Heart right ventricle (tissue), 16 donors: ENCODE data around the gene IL36A. TPM values are rescaled to one million over a fixed set of nuclear protein-coding genes. Genes with fewer than 3 reads are reported as not detected.

Experiments used
- ATAC-seq, 8 donors: fragments of 200-7000 bp; cut with Tn5 transposase; one replicate each; pipeline ENCODE4 v1.9.1; 2020; ENCODE audit warnings: mild to moderate bottlenecking in 8 of 8, moderate library complexity in 8 of 8, moderate number of reproducible peaks in 1 of 8
- DNase-seq, 2 donors: peaks; one replicate each; pipeline ENCODE4 v3.0.0-alpha.2; 2020
- H3K27ac ChIP-seq, 10 donors: fragments of 200-600 bp; sonication (generic) in 2 of 10; one replicate each; pipeline versions ENCODE4 v1.5.0 to v1.8.0; 2020 to 2022; ENCODE audit warnings: mild to moderate bottlenecking in 3 of 10
- H3K27me3 ChIP-seq, 7 donors: fragments of 200-600 bp; one replicate each; pipeline ENCODE4 v1.8.0; 2021 to 2022; ENCODE audit warnings: mild to moderate bottlenecking in 2 of 7
- H3K36me3 ChIP-seq, 9 donors: fragments of 200-600 bp; sonication (generic) in 1 of 9; one replicate each; pipeline versions ENCODE4 v1.5.0 to v1.8.0; 2020 to 2022; ENCODE audit warnings: mild to moderate bottlenecking in 2 of 9
- H3K4me1 ChIP-seq, 9 donors: fragments of 200-600 bp; sonication (generic) in 1 of 9; one replicate each; pipeline versions ENCODE4 v1.5.0 to v1.8.0; 2020 to 2022; ENCODE audit warnings: mild to moderate bottlenecking in 4 of 9
- H3K4me3 ChIP-seq, 10 donors: fragments of 200-600 bp; sonication (generic) in 2 of 10; one replicate each; pipeline versions ENCODE4 v1.5.0 to v1.8.0; 2020 to 2022; ENCODE audit warnings: mild to moderate bottlenecking in 7 of 10, moderate library complexity in 2 of 10
- H3K9me3 ChIP-seq, 11 donors: fragments of 200-600 bp in 10 of 11; sonication (generic) in 2 of 11; one replicate each; pipeline versions ENCODE4 v1.5.0 to v1.8.0; 2013 to 2022; ENCODE audit warnings: mild to moderate bottlenecking in 2 of 11, control low read depth in 1 of 11, moderate library complexity in 1 of 11
- CTCF ChIP-seq, 9 donors: fragments of 200-600 bp; sonication (generic) in 2 of 9; IDR thresholded peaks; one replicate each; pipeline versions ENCODE4 v1.5.0 to v1.8.0; 2021 to 2022; ENCODE audit warnings: antibody characterized with exemption in 9 of 9, mild to moderate bottlenecking in 5 of 9, moderate library complexity in 1 of 9
- WGBS, 2 donors: extraction: QIAGEN DNeasy Blood & Tissue Kit; methylation state at CpG; one replicate each; pipeline ENCODE4 v1.1.7; 2013; ENCODE audit warnings: inconsistent platforms in 1 of 2; 5-methylcytosine and 5-hydroxymethylcytosine counted together
- intact Hi-C, 10 donors: fragments of 100-400 bp; cut with DNase I; formaldehyde crosslinking; loops; one replicate each; pipeline versions ENCODE4 v1.11.1 to v1.14.2; 2022
- polyA plus RNA-seq, 2 donors: library from polyadenylated mRNA; stranded (reverse); fragments of 200-250 nt; gene quantifications; one replicate each; pipeline ENCODE4 v1.2.3, GENCODE V29; 2013
- total RNA-seq, 10 donors: library from RNA; stranded (reverse); fragmentation: NEBNext Ultra II Directional in 3 of 10; extraction: Animal tissue kit (Norgen Biotek cat#: 25700) in 3 of 10; gene quantifications; one replicate each; pipeline versions ENCODE4 v1.2.1 to v1.2.4, GENCODE V29; 2021 to 2023
- donor health status: Arrhythmogenic right ventricular cardiomyopathy.
- donor health status: ischemic (EF 13 %, LVEDD 7.1; RV severe dilation, severe dysfunction).
- donor health status: healthy with polysubstance abuse.
- donor health status: DM: no; HTN: yes; CAD: no.
- donor health status: DM: no; HTN: no; CAD: no.
- donor health status: ischemic (EF 25% LVEDD 6.9; RV normal size, moderate dysfunction).
- donor health status: ischemic (EF 25% LVEDD 5.7; RV mildly dilated, moderate dysfunction).
- donor health status: healthy.
- donor health status: DM: yes; HTN: yes; CAD: no.
- donor health status: Ischemic cardiomyopathy.
- donor health status: ischemic (EF 35%, LVEDD 5.7; RV mildly dilated, moderate dysfunction).
- donor health status: nonischemic (EF 11% LVEDD 7.7; RV severe dilation, severe dysfunction).
- donor health status: DM: yes; HTN: yes; CAD: no.
- donor health status: PGD.
- donor health status: ischemic (EF 29% LVEDD 5.4; RV normal size, mild dysfunction).
- donor health status: nonischemic (EF 23%, LVEDD 6.1; RV moderate dilation, normal function).

Gene IL36A
- total and polyA plus RNA-seq, 12 donors, result not detected

DNA sequence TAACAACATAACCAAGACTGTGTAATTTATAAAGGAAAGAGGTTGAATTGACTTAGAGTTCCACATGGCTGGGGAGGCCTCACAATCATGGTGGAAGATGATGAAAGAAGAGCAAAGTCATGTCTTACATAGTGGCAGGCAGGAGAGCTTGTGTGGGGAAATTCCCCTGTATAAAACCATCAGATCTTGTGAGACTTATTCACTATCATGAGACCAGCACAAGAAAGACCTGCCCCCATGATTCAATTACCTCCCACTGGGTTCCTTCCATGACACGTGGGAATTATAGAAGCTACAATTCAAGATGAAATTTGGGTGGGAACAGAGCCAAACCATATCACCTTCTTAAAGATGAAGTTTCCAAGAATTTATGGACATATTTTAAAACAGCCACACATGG is 51.3 kb downstream of the IL36A start:
- ATAC-seq, result no peak
- Histone ChIP-seq H3K27ac (no peak overlapping the region), H3K4me3 (no peak overlapping the region), H3K4me1 (no peaks in the 10 kb centered on the region), H3K36me3 (no peaks in the 10 kb centered on the region), H3K9me3 (peaks cover 0 to 15% (median 0%) of the 10 kb centered on the region in 11 donors), H3K27me3 (peaks cover 0 to 4% (median 0%) of the 10 kb centered on the region in 7 donors)
- no peak for TF ChIP-seq CTCF (IDR thresholded peaks at IDR 0.05)
- DNase-seq, result no peak
- WGBS, 2 donors, result 45 to 56% methylated on average over 1 of the region's 1 CpG
- intact Hi-C loops, result no loop called here

- no peak for ATAC-seq
- WGBS, 2 donors, result 74 to 85% methylated on average over 1 of the region's 1 CpG
- H3K4me1 ChIP-seq, result no peaks in the 10 kb centered on the region
- H3K36me3 ChIP-seq, result no peaks in the 10 kb centered on the region
- peaks cover 0 to 15% (median 0%) of the 10 kb centered on the region in 11 donors for H3K9me3 ChIP-seq
- no peak for DNase-seq
- no peak overlapping the region for H3K4me3 ChIP-seq
- peaks cover 0 to 4% (median 0%) of the 10 kb centered on the region in 7 donors for H3K27me3 ChIP-seq
- no peak for TF ChIP-seq CTCF (IDR thresholded peaks at IDR 0.05)
- H3K27ac ChIP-seq, result no peak overlapping the region
- intact Hi-C loops, result no loop called here
Observed at GRCh38 chr2:113057117-113057516, 51.9 kb downstream of the IL36A start.

Other genes starting within 250 kb of the IL36A start
- gene CKAP2L, start 240.8 kb upstream of the IL36A start, total RNA-seq, result 1 to 10 TPM in 1 of 10 donors, under 1 TPM in 5, not detected in 4; 0.34 to 1.8 (median 0.45) TPM
- gene CKAP2L, start 240.8 kb upstream of the IL36A start, polyA plus RNA-seq, result under 1 TPM in 1 of 2 donors, not detected in 1; 0.03 TPM
- gene IL1A, start 221.0 kb upstream of the IL36A start, total RNA-seq, result not detected
- under 1 TPM in 1 of 2 donors, not detected in 1; 0.01 TPM for gene IL1A, start 221.0 kb upstream of the IL36A start, polyA plus RNA-seq
- 10 to 100 TPM in 1 of 10 donors, 1 to 10 TPM in 4, under 1 TPM in 4, not detected in 1; 0.14 to 10.3 (median 1.1) TPM for gene IL1B, start 168.7 kb upstream of the IL36A start, total RNA-seq
- gene IL1B, start 168.7 kb upstream of the IL36A start, polyA plus RNA-seq, result under 1 TPM; 0.29 to 0.48 TPM
- gene IL37, start 94.3 kb upstream of the IL36A start, total RNA-seq, result not detected
- not detected for gene IL37, start 94.3 kb upstream of the IL36A start, polyA plus RNA-seq
- gene IL36G, start 27.5 kb upstream of the IL36A start, total RNA-seq, result not detected
- not detected for gene IL36G, start 27.5 kb upstream of the IL36A start, polyA plus RNA-seq
- gene IL36B, start 47.4 kb downstream of the IL36A start, total RNA-seq, result not detected
- not detected for gene IL36B, start 47.4 kb downstream of the IL36A start, polyA plus RNA-seq
- not detected for gene IL36RN, start 53.7 kb downstream of the IL36A start, total RNA-seq
- not detected for gene IL36RN, start 53.7 kb downstream of the IL36A start, polyA plus RNA-seq
- not detected for gene IL1F10, start 62.5 kb downstream of the IL36A start, total RNA-seq
- not detected for gene IL1F10, start 62.5 kb downstream of the IL36A start, polyA plus RNA-seq
- gene IL1RN, start 122.1 kb downstream of the IL36A start, total RNA-seq, result 1 to 10 TPM in 2 of 10 donors, under 1 TPM in 6, not detected in 2; 0.22 to 9.2 (median 0.86) TPM
- under 1 TPM; 0.22 to 0.87 TPM for gene IL1RN, start 122.1 kb downstream of the IL36A start, polyA plus RNA-seq
- 10 to 100 TPM in 1 of 10 donors, 1 to 10 TPM in 9; 1.0 to 13.0 (median 2.1) TPM for gene PSD4, start 168.5 kb downstream of the IL36A start, total RNA-seq
- gene PSD4, start 168.5 kb downstream of the IL36A start, polyA plus RNA-seq, result 1 to 10 TPM; 1.0 to 1.3 TPM